ENCODE measurements around the gene PRSS33.

- TF ChIP-seq CTCF (IDR thresholded peaks at IDR 0.05) (no peak), POLR2AphosphoS5 (IDR thresholded peaks at IDR 0.05) (no peak)
These were observed 32.8 kb upstream of the PRSS33 start for GRCh38 chr16:2819939-2820835.
